GM23248 (cell line): ENCODE measurements around the gene AP2A2.

ENCODE experiments used
- EZH2 ChIP-seq: fragments of 200-600 bp; sonication (generic); IDR thresholded peaks from 2 replicates; pipeline ENCODE4 v1.6.1; 2018; ENCODE audit warnings: antibody characterized with exemption, mild to moderate bottlenecking; ENCODE audit not compliant: insufficient read depth, poor library complexity, severe bottlenecking
- EZH2phosphoT487 ChIP-seq: fragments of 200-600 bp; sonication (generic); IDR thresholded peaks from 2 replicates; pipeline ENCODE4 v1.6.1; 2018; ENCODE audit warnings: antibody characterized with exemption, moderate library complexity, mild to moderate bottlenecking, low read depth; ENCODE audit not compliant: insufficient read depth

GRCh38 chr11:1041149-1041467 lies 115.4 kb downstream of the AP2A2 start:
- TF ChIP-seq EZH2phosphoT487 (no peak), EZH2 (no peak)
